Activated CD4-positive, alpha-beta T cell treated with anti-CD3 and anti-CD28 coated beads, Interleukin-2, amount 10 ng/mL, durations not matched to agents 7 days and 5 days (primary cell): ENCODE measurements around the gene PHC1. TPM values are rescaled to one million over a fixed set of nuclear protein-coding genes. Genes with fewer than 3 reads are reported as not detected.

Experiments
- total RNA-seq, 2 experiments: library from RNA; stranded (reverse); gene quantifications; one replicate each; pipeline ENCODE4 v1.2.3, GENCODE V29; 2021

PHC1 gene
- total RNA-seq, 2 experiments from 2014 or later = 25.0 TPM

Other genes with a start within 250 kb of the PHC1 start
- gene RIMKLB, start 216.5 kb upstream of the PHC1 start, total RNA-seq = 1 to 10 TPM; 4.7 TPM
- not detected for gene A2ML1, start 91.9 kb upstream of the PHC1 start, total RNA-seq
- 100 to 1,000 TPM; 181 to 224 TPM for gene M6PR, start 35.1 kb downstream of the PHC1 start, total RNA-seq
- gene KLRG1, start 75.0 kb downstream of the PHC1 start, total RNA-seq = 1 to 10 TPM; 3.0 to 4.4 TPM
- gene A2M, start 201.4 kb downstream of the PHC1 start, total RNA-seq = not detected